Thyroid gland (tissue), 4 donors: ENCODE results near the gene EFR3B. TPM values are rescaled to one million over a fixed set of nuclear protein-coding genes. Genes with fewer than 3 reads are reported as not detected.

Source experiments
- DNase-seq, 2 donors: peaks; one replicate each; pipeline ENCODE4 v3.0.0-alpha.2; 2019
- H3K27ac ChIP-seq, 3 donors: fragments of 200-600 bp; sonication (generic); 1 replicate in 2 of 3; 2 replicates in 1 of 3; pipeline ENCODE4 v1.5.1; 2016 to 2019; ENCODE audit warnings: mild to moderate bottlenecking in 1 of 3, moderate library complexity in 1 of 3
- H3K27me3 ChIP-seq: fragments of 200-600 bp; sonication (generic); one replicate; pipeline ENCODE4 v1.5.1; 2019
- H3K36me3 ChIP-seq, 2 donors: fragments of 200-600 bp; sonication (generic); one replicate each; pipeline ENCODE4 v1.5.1; 2016 to 2019
- H3K4me1 ChIP-seq, 2 donors: fragments of 200-600 bp; sonication (generic); one replicate each; pipeline ENCODE4 v1.5.1; 2017 to 2019
- H3K4me3 ChIP-seq, 3 donors: fragments of 200-600 bp; sonication (generic); replicated peaks in 1 of 3; 1 replicate in 2 of 3; 2 replicates in 1 of 3; pipeline ENCODE4 v1.5.1; 2016; ENCODE audit warnings: mild to moderate bottlenecking in 1 of 3
- H3K9me3 ChIP-seq: fragments of 200-600 bp; sonication (generic); one replicate; pipeline ENCODE4 v1.5.1; 2017
- POLR2A ChIP-seq, 2 donors: fragments of 450-650 bp; IDR thresholded peaks; one replicate each; pipeline ENCODE4 v1.6.1; 2017; ENCODE audit warnings: antibody characterized with exemption in 2 of 2, mild to moderate bottlenecking in 2 of 2, moderate library complexity in 1 of 2
- WGBS, 2 donors: methylation state at CpG; one replicate each; pipeline ENCODE4 v1.1.5; 2017; 5-methylcytosine and 5-hydroxymethylcytosine counted together
- intact Hi-C: fragments of 100-400 bp; cut with DNase I; formaldehyde crosslinking; loops from one replicate; pipeline ENCODE4 v1.15.1; 2023
- total RNA-seq, 4 donors: library from RNA; depleted of rRNA; stranded (reverse); fragments of >200 nt; gene quantifications; one replicate each; pipeline ENCODE4 v1.2.3, GENCODE V29; 2016
- TF ChIP-seq, protein P1 (sequence below), 6 experiments: fragments of 200-600 bp in 3 of 6; fragments of 450-650 bp in 3 of 6; sonication (generic) in 3 of 6; IDR thresholded peaks; one replicate each; pipeline ENCODE4 v1.5.1; 2016 to 2019; ENCODE audit warnings: antibody characterized with exemption in 6 of 6, mild to moderate bottlenecking in 2 of 6, inconsistent platforms in 1 of 6, moderate library complexity in 1 of 6

EFR3B gene
- total RNA-seq, 4 donors from 2014 or later = 17.3 to 21.5 (median 20.0) TPM

DNA sequence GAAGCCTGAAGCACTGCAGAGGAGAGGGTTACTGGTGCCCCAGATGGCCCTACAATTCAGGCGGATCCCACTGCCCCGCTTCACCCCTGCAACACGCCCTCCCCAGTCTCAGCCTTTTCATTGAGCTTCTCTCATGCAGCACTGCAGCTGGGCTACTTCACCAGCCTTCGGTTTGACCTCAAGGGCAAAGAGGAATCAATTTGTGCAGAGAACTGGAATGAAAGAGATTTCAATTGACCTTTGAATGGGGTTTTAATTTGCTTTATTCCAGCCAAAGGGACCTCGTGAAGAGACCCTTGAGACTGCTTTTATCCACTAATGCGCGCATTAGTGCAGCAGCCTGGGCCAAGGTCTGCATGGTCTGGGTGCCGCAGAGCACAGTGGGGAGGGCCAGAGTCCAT, 135.3 kb downstream of the EFR3B start:
- no peaks in the 10 kb centered on the region for H3K9me3 ChIP-seq
- WGBS, 2 donors = 42 to 48% methylated on average over 6 to 8 of the region's 8 CpGs
- TF ChIP-seq POLR2A (IDR thresholded peaks at IDR 0.05) = no peak
- TF ChIP-seq, protein P1, sequence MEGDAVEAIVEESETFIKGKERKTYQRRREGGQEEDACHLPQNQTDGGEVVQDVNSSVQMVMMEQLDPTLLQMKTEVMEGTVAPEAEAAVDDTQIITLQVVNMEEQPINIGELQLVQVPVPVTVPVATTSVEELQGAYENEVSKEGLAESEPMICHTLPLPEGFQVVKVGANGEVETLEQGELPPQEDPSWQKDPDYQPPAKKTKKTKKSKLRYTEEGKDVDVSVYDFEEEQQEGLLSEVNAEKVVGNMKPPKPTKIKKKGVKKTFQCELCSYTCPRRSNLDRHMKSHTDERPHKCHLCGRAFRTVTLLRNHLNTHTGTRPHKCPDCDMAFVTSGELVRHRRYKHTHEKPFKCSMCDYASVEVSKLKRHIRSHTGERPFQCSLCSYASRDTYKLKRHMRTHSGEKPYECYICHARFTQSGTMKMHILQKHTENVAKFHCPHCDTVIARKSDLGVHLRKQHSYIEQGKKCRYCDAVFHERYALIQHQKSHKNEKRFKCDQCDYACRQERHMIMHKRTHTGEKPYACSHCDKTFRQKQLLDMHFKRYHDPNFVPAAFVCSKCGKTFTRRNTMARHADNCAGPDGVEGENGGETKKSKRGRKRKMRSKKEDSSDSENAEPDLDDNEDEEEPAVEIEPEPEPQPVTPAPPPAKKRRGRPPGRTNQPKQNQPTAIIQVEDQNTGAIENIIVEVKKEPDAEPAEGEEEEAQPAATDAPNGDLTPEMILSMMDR (IDR thresholded peaks at IDR 0.05) = no peak
- H3K4me3 ChIP-seq = no peak overlapping the region
- H3K36me3 ChIP-seq = no peaks in the 10 kb centered on the region
- no peak for DNase-seq
- H3K27ac ChIP-seq = no peak overlapping the region
- intact Hi-C loops = no loop called here
- H3K27me3 ChIP-seq = no peaks in the 10 kb centered on the region
- no peaks in the 10 kb centered on the region for H3K4me1 ChIP-seq

DNA sequence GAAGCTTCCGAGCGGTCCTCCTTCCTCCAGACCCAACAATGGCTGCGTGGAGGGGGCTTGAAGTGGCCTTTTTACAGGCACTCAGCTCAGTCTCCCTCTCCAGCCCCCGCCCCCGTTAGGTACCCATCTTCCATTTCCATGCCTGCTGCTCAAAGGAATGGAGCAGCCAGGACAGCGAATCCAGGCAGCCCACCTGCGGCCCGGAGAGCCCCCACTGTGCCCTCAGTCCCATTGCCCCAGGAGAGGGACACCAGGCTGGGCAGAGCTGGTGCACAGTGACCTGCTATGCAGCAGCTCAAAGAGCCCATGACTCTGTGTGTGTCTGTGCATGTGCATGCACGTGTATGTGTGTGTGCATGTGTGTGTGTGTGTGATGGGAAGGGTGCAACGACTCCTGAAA, 137.1 kb downstream of the EFR3B start:
- no peaks in the 10 kb centered on the region for H3K36me3 ChIP-seq
- H3K4me3 ChIP-seq = no peak overlapping the region
- H3K9me3 ChIP-seq = no peaks in the 10 kb centered on the region
- DNase-seq = no peak
- no peaks in the 10 kb centered on the region for H3K27me3 ChIP-seq
- WGBS, 2 donors = 47 to 48% methylated on average over 8 to 10 of the region's 10 CpGs
- TF ChIP-seq, protein P1 (IDR thresholded peaks at IDR 0.05) = no peak
- no peaks in the 10 kb centered on the region for H3K4me1 ChIP-seq
- H3K27ac ChIP-seq = no peak overlapping the region
- intact Hi-C loops = no loop called here

DNA sequence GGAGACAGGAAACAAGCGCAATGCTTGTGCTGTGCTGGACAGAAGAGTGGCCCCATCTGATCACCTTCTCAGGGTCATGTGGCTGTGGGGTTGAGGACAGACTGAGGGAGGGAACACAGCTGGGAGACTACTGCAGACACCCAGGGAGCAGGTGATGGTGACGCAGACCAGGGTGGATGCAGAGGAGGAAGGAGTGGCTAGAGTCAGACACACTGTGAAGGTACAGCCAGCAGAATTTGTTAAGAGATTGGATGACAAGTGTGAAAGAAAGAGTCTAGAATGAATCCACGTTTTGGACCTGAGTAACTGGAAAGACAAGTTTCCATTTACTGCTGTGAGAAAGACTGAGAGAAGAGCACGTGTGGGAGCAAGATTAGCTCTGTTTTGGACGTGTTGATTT, 142.4 kb downstream of the EFR3B start:
- intact Hi-C loops = no loop called here
- no peaks in the 10 kb centered on the region for H3K4me1 ChIP-seq
- DNase-seq = no peak
- no peak overlapping the region for H3K4me3 ChIP-seq
- WGBS, 2 donors = 43 to 44% methylated on average over 5 of the region's 5 CpGs
- no peak overlapping the region for H3K27ac ChIP-seq
- TF ChIP-seq, protein P1 (IDR thresholded peaks at IDR 0.05) = no peak
- TF ChIP-seq POLR2A (IDR thresholded peaks at IDR 0.05) = no peak
- H3K36me3 ChIP-seq = no peaks in the 10 kb centered on the region
- H3K9me3 ChIP-seq = no peaks in the 10 kb centered on the region
- H3K27me3 ChIP-seq = no peaks in the 10 kb centered on the region

DNA sequence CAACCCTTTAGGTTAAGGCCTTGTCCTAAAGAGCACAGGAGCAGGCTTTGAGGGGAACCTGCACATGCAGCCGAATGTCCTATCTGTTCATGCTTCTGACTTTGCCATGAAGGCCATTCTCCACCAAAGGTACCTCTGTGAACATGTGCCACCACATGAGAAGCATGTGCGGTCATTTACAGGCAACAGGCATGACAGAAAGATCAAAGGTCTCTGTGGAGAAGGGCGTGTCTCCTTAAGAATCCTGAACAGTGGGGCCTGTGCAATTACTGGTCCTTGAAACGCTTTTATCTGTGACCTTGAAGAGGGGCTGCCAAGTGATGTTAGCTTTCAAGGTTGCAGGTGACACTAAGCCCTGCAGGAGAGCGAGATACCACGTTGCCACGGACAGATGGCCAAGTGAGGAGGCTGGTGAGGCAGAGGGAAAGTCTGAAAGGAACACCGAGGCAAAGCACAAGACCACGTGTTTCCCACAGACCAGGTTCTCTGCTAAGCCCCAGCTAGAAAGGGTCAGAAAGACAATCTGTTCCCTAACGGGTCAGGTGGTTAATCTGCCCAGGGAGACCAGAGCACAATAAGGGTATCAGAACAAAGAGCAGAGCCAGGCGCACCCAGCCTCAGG, 146.0 kb downstream of the EFR3B start:
- no peak for DNase-seq
- H3K4me1 ChIP-seq = no peaks in the 10 kb centered on the region

DNA sequence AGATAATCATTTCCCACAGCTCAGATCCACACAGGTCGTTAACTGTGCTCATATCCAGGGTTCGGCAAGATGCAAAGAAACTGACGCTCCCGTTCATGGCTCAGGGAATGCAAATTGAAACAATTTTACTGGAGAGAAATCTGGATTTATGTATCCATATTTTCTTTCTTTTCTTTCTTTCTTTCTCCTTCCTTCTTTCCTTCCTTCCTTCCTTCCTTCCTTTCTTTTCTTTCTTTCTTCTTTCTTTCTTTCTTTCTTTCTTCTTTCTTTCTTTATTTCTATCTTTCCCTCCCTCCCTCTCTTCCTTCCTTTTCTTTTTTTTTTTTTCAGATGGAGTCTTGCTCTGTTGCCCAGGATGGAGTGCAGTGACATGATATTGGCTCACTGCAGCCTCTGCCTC, 146.5 kb downstream of the EFR3B start:
- H3K27me3 ChIP-seq = no peaks in the 10 kb centered on the region
- H3K9me3 ChIP-seq = no peaks in the 10 kb centered on the region
- H3K36me3 ChIP-seq = no peaks in the 10 kb centered on the region
- intact Hi-C loops = no loop called here
- 82 to 91% methylated on average over 4 of the region's 4 CpGs for WGBS, 2 donors
- no peak overlapping the region for H3K4me3 ChIP-seq
- no peak overlapping the region for H3K27ac ChIP-seq
- no peak for DNase-seq
- TF ChIP-seq, protein P1 (IDR thresholded peaks at IDR 0.05) = no peak
- no peak for TF ChIP-seq POLR2A (IDR thresholded peaks at IDR 0.05)
- H3K4me1 ChIP-seq = no peaks in the 10 kb centered on the region

More for the DNA sequence above, 146.0 kb downstream of the EFR3B start:
- Histone ChIP-seq H3K36me3 (no peaks in the 10 kb centered on the region), H3K27ac (no peak overlapping the region), H3K9me3 (no peaks in the 10 kb centered on the region), H3K27me3 (no peaks in the 10 kb centered on the region), H3K4me3 (no peak overlapping the region)
- no peak for TF ChIP-seq POLR2A (IDR thresholded peaks at IDR 0.05)
- TF ChIP-seq, protein P1 (IDR thresholded peaks at IDR 0.05) = no peak
- 66 to 70% methylated on average over 11 of the region's 11 CpGs for WGBS, 2 donors
- intact Hi-C loops = no loop called here
